ENCODE measurements around the gene RNASE8. TPM values are rescaled to one million over a fixed set of nuclear protein-coding genes. Genes with fewer than 3 reads are reported as not detected.

Gene RNASE8
- total and polyA plus RNA-seq, 9 donors: not detected

DNA sequence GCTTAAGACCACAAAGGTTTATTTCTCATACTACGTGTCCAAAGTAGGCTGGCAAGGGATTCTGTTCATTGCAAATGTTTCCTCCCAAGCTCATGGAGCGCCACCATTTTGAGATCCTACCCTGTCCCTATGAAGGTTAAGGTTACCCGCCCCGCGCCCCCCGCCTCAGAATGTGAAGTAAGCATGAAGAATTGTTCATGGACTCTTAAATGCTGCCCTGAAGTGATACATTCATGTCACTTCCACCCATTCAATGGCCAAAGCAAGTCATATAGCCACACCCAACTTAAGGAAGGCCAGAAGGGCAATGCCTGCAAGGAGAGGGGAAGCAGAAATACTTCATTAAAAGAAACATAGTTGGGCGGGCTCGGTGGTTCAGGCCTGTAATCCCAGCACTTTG is 47.5 kb downstream of the RNASE8 start:
- peak overlapping the region in 1 of 2 donors; percentile 93 for H3K27ac ChIP-seq
- no peaks in the 10 kb centered on the region for H3K36me3 ChIP-seq
- 80 to 88% (median 86%) methylated on average over 8 of the region's 8 CpGs for WGBS, 3 donors
- peak in 1 of 5 donors; percentile 21 for DNase-seq
- TF ChIP-seq, protein P1, sequence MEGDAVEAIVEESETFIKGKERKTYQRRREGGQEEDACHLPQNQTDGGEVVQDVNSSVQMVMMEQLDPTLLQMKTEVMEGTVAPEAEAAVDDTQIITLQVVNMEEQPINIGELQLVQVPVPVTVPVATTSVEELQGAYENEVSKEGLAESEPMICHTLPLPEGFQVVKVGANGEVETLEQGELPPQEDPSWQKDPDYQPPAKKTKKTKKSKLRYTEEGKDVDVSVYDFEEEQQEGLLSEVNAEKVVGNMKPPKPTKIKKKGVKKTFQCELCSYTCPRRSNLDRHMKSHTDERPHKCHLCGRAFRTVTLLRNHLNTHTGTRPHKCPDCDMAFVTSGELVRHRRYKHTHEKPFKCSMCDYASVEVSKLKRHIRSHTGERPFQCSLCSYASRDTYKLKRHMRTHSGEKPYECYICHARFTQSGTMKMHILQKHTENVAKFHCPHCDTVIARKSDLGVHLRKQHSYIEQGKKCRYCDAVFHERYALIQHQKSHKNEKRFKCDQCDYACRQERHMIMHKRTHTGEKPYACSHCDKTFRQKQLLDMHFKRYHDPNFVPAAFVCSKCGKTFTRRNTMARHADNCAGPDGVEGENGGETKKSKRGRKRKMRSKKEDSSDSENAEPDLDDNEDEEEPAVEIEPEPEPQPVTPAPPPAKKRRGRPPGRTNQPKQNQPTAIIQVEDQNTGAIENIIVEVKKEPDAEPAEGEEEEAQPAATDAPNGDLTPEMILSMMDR (IDR thresholded peaks at IDR 0.05): no peak
- no peak for TF ChIP-seq EP300 (IDR thresholded peaks at IDR 0.05)
- no peak for TF ChIP-seq POLR2A (IDR thresholded peaks at IDR 0.05)
- H3K4me3 ChIP-seq: no peak overlapping the region
- H3K9me3 ChIP-seq: no peaks in the 10 kb centered on the region
- H3K4me1 ChIP-seq (ENCODE audit: insufficient read depth): peaks cover 2% of the 10 kb centered on the region
- intact Hi-C loops (cut with DNase I): loop anchor here in 3 of 4 donors (2.0 to 10.0 kb wide), 5 partner anchors 36 to 420 kb away; partner anchors contain the start of genes ANG (in 1 of the 3), HNRNPC (in 1 of the 3) and RNASE4 (in 1 of the 3)
- H3K27me3 ChIP-seq: no peaks in the 10 kb centered on the region

DNA sequence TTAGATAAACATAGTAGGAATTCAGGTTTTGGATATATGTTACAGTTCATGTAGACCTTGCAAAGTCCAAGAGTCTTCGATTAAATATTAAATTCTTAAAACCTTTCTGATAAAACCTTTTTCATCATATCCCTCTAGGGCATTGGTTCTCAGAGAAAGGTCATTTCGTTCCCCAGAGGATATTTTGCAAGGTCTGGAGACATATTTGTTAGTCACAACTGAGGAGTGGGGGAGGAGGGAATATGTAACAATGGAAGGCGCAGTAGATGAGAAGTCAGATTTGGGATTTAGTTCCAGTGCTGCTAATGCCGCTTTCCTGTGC is 48.5 kb downstream of the RNASE8 start:
- H3K27me3 ChIP-seq: no peaks in the 10 kb centered on the region
- TF ChIP-seq, protein P1 (IDR thresholded peaks at IDR 0.05): no peak
- TF ChIP-seq EP300 (IDR thresholded peaks at IDR 0.05): no peak
- TF ChIP-seq POLR2A (IDR thresholded peaks at IDR 0.05): no peak
- H3K27ac ChIP-seq: no peak overlapping the region
- no peak overlapping the region for H3K4me3 ChIP-seq
- H3K9me3 ChIP-seq: no peaks in the 10 kb centered on the region
- H3K4me1 ChIP-seq (ENCODE audit: insufficient read depth): peaks cover 2% of the 10 kb centered on the region
- DNase-seq: no peak
- intact Hi-C loops (cut with DNase I): loop anchor here in 3 of 4 donors (10.0 kb wide), 4 partner anchors 91 to 421 kb away; partner anchors contain the start of genes ANG (in 1 of the 3), HNRNPC (in 1 of the 3) and RNASE4 (in 1 of the 3)
- H3K36me3 ChIP-seq: no peaks in the 10 kb centered on the region
- 61 to 69% (median 65%) methylated on average over 4 of the region's 4 CpGs for WGBS, 3 donors

DNA sequence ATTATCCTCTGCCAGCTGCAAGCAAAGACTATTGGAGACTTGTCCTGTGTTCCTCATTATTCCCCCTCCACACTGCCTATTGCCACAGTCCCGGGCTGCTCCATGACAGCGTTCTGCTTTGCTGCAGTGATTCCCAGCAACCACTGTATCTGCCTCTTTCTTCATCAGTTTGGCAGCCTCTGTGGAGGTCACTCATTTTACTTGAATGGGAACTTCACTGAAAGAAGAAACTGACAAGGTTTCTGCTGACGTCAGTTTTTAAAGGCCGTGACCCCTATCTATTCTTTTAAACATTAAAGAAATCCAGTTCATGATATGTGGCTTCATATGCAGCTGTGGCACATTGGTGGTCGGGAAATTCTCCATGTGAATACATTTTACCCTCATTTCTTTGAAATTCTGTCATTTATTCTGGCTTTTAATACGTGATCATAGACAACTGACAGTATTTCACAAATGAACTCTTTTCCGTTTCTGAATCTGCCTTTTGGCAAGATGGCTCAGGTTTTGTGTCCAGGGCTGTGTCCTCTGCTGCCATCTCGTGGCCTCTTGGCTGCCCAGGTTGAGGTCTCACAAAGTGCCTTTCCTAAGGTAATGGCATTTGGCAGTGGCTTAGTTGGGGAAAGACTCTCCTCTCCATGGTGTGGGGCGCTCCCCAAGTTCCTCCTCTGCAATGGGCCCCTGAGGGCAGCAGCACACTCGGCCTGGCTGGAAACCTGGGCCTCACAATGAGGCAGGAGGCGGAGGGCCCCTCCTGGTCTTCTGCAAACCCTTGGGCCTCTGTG is 49.1 kb downstream of the RNASE8 start:
- peak overlapping the region in 1 of 2 donors; percentile 38 for H3K27ac ChIP-seq
- no peaks in the 10 kb centered on the region for H3K27me3 ChIP-seq
- WGBS, 3 donors: 22 to 25% (median 25%) methylated on average over 10 to 11 of the region's 11 CpGs
- peak; percentile 78 to 87 (median 83) for DNase-seq
- H3K9me3 ChIP-seq: no peaks in the 10 kb centered on the region
- H3K4me3 ChIP-seq: no peak overlapping the region
- H3K4me1 ChIP-seq (ENCODE audit: insufficient read depth): peaks cover 2% of the 10 kb centered on the region
- no peaks in the 10 kb centered on the region for H3K36me3 ChIP-seq
- TF ChIP-seq POLR2A (IDR thresholded peaks at IDR 0.05) (no peak), EP300 (IDR thresholded peaks at IDR 0.05) (no peak)
- TF ChIP-seq, protein P1 (IDR thresholded peaks at IDR 0.05): peak; percentile 75 to 80 (median 77)
- intact Hi-C loops (cut with DNase I): loop anchor here in 3 of 4 donors (10.0 kb wide), 4 partner anchors 92 to 422 kb away; partner anchors contain the start of genes ANG (in 1 of the 3), HNRNPC (in 1 of the 3) and RNASE4 (in 1 of the 3)

GRCh38 chr14:21107283-21107800 is 49.7 kb downstream of the RNASE8 start:
- WGBS, 3 donors: 67 to 70% (median 69%) methylated on average over 5 of the region's 5 CpGs
- Histone ChIP-seq H3K27me3 (no peaks in the 10 kb centered on the region), H3K27ac (peak overlapping the region in 1 of 2 donors; percentile 38), H3K9me3 (no peaks in the 10 kb centered on the region), H3K36me3 (no peaks in the 10 kb centered on the region), H3K4me1 (ENCODE audit: insufficient read depth) (peaks cover 2% of the 10 kb centered on the region), H3K4me3 (no peak overlapping the region)
- peak in 1 of 5 donors; percentile 46 for DNase-seq
- intact Hi-C loops (cut with DNase I): loop anchor here in 3 of 4 donors (10.0 kb wide), 4 partner anchors 93 to 423 kb away; partner anchors contain the start of genes ANG (in 1 of the 3), HNRNPC (in 1 of the 3) and RNASE4 (in 1 of the 3)
- TF ChIP-seq, protein P1 (IDR thresholded peaks at IDR 0.05): no peak
- no peak for TF ChIP-seq POLR2A (IDR thresholded peaks at IDR 0.05)
- no peak for TF ChIP-seq EP300 (IDR thresholded peaks at IDR 0.05)

Small RNAs within 50 kb of the gene (microRNA-seq; reads per million reads assigned to microRNA genes)
- gene MIR6717: 0 to 0.16 (median 0) reads per million in 3 donors

Other genes with a start within 250 kb of the RNASE8 start
- gene RNASE3, start 166.4 kb upstream of the RNASE8 start, total RNA-seq: not detected
- under 1 TPM in 1 of 2 donors, not detected in 1; 0.24 TPM for gene RNASE3, start 166.4 kb upstream of the RNASE8 start, polyA plus RNA-seq
- 1 to 10 TPM in 3 of 7 donors, under 1 TPM in 3, not detected in 1; 0.38 to 2.9 (median 0.76) TPM for gene RNASE2, start 102.3 kb upstream of the RNASE8 start, total RNA-seq
- gene RNASE2, start 102.3 kb upstream of the RNASE8 start, polyA plus RNA-seq: 1 to 10 TPM; 2.9 to 3.0 TPM
- 10 to 100 TPM; 42.5 to 65.1 (median 45.7) TPM for gene METTL17, start 67.8 kb upstream of the RNASE8 start, total RNA-seq
- gene METTL17, start 67.8 kb upstream of the RNASE8 start, polyA plus RNA-seq: 10 to 100 TPM; 49.9 to 53.6 TPM
- gene SLC39A2, start 58.5 kb upstream of the RNASE8 start, total RNA-seq: under 1 TPM in 1 of 7 donors, not detected in 6; 0.28 TPM
- gene SLC39A2, start 58.5 kb upstream of the RNASE8 start, polyA plus RNA-seq: under 1 TPM in 1 of 2 donors, not detected in 1; 0.30 TPM
- gene NDRG2, start 32.8 kb upstream of the RNASE8 start, total RNA-seq: 100 to 1,000 TPM; 355 to 703 (median 417) TPM
- gene NDRG2, start 32.8 kb upstream of the RNASE8 start, polyA plus RNA-seq: 100 to 1,000 TPM; 579 to 585 TPM
- gene TPPP2, start 27.6 kb upstream of the RNASE8 start, total RNA-seq: 1 to 10 TPM in 5 of 7 donors, under 1 TPM in 1, not detected in 1; 0.72 to 2.5 (median 1.4) TPM
- gene TPPP2, start 27.6 kb upstream of the RNASE8 start, polyA plus RNA-seq: 1 to 10 TPM in 1 of 2 donors, under 1 TPM in 1; 0.62 to 1.1 TPM
- gene RNASE13, start 23.0 kb upstream of the RNASE8 start, total RNA-seq: not detected
- gene RNASE13, start 23.0 kb upstream of the RNASE8 start, polyA plus RNA-seq: not detected
- gene RNASE7, start 15.5 kb upstream of the RNASE8 start, total RNA-seq: not detected
- gene RNASE7, start 15.5 kb upstream of the RNASE8 start, polyA plus RNA-seq: not detected
- gene ARHGEF40, start 12.5 kb downstream of the RNASE8 start, total RNA-seq: 10 to 100 TPM; 31.0 to 98.3 (median 66.1) TPM
- gene ARHGEF40, start 12.5 kb downstream of the RNASE8 start, polyA plus RNA-seq: 10 to 100 TPM; 29.8 to 34.3 TPM
- 10 to 100 TPM; 27.7 to 60.9 (median 33.4) TPM for gene ZNF219, start 40.8 kb downstream of the RNASE8 start, total RNA-seq
- 10 to 100 TPM in 1 of 2 donors, 1 to 10 TPM in 1; 4.8 to 31.0 TPM for gene ZNF219, start 40.8 kb downstream of the RNASE8 start, polyA plus RNA-seq
- 1 to 10 TPM in 2 of 7 donors, under 1 TPM in 5; 0.24 to 1.3 (median 0.56) TPM for gene TMEM253, start 43.2 kb downstream of the RNASE8 start, total RNA-seq
- under 1 TPM; 0.40 to 0.98 TPM for gene TMEM253, start 43.2 kb downstream of the RNASE8 start, polyA plus RNA-seq
- not detected for gene OR5AU1, start 98.2 kb downstream of the RNASE8 start, total RNA-seq
- not detected for gene OR5AU1, start 98.2 kb downstream of the RNASE8 start, polyA plus RNA-seq
- gene HNRNPC, start 211.6 kb downstream of the RNASE8 start, total RNA-seq: 100 to 1,000 TPM; 427 to 633 (median 479) TPM
- 100 to 1,000 TPM; 626 to 913 TPM for gene HNRNPC, start 211.6 kb downstream of the RNASE8 start, polyA plus RNA-seq
- gene RPGRIP1, start 222.3 kb downstream of the RNASE8 start, total RNA-seq: under 1 TPM in 2 of 7 donors, not detected in 5; 0.34 to 0.42 TPM
- under 1 TPM; 0.15 to 0.28 TPM for gene RPGRIP1, start 222.3 kb downstream of the RNASE8 start, polyA plus RNA-seq